SHP77 (cell line): ENCODE results near the gene MARK4.
"Not testable (repeated sequence)": the region's sequence is repeated elsewhere in the genome, so short reads cannot be mapped to it uniquely, and the experiment has no call there.

Experiments
- DNase-seq, 2 experiments: peaks; one replicate each; lab custom pipeline; 2025; lab: John Stamatoyannopoulos, UW

MARK4 gene

DNA sequence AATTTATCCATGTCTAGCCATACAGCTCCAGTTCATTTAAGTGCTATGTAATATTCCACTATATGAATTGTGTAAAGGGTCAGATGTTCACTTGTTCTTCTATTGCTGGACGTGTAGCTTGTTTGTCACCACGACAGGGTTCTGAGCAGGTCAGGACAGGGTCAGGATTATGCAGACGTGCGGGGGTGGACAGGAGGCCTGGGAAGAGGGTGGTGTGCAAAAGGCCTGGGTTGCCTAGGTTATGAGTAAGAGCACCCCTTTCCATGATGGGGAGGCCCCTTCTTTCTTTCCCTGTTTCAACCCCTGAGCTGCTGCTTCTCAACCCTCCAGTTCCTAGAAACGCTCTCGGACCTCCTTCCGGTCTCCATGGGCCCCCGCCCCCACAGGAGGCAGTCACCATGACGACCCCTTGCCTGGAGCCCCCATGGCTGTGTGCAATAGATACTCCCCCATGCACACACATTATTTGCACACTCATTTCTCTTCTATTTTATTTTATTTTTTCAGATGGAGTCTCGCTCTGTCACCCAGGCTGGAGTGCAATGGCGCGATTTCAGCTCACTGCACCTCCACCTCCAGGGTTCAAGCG, 7.8 kb upstream of the MARK4 start:
- no peak for DNase-seq

DNA sequence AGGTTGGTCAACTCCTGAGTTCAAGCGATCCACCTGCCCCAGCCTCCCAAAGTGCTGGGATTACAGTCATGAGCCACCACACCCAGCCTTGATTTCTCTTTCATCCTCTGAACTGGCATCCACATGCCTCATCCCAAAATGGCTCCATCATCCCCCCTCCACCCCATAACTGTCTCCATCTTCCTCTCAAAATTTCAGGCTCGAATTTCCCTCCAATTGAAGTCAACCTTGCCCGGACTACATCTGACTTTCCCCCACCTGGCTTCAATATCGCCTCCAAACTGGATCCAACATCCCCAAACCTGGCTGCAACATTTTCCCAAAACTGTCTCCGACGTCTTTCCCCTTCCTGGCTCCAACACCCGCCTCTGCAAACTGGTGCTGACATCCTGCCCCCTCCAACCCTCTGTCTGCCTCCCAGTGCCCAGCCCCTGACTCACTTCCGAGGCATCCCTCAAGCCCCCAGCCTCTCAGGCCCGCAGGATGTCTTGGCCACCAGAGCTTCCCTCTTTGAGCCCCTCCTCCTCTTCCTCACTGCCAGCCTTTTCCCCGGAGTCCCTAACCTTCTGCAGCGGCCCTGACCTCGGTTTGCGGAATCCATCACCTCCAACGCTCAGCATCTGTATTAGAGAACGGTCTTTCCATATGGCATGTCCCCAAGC, 6.8 kb upstream of the MARK4 start:
- DNase-seq = no peak

DNA sequence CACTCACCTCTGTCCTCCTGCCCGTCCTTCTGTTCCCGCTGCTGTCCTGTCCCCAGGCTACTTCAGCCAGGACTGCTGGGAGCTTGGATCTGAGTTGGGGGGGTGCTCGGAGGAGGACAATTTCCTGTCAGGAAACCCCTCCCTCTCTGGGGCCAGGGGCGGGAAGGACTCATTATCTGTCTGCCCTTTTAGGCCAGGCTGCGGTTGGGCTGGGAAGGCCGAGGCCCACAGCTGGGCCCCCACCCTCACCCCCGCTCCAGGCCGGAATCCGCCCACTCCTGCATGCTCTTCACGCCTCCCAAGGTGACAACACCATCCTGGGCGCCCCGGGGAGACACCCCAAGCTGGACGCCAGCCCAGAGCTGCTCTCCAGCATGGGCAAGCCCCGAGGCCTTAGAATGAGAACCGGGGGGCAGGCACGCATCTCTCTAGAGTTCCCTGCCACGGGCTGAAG, 5.7 kb upstream of the MARK4 start, which contains the start of gene EXOC3L2:
EXOC3L2 (minus strand) TSS at position 74 of the 454 bp plus-strand sequence. CDS start 6,362 bp downstream, outside the sequence.
- DNase-seq = no peak

DNA sequence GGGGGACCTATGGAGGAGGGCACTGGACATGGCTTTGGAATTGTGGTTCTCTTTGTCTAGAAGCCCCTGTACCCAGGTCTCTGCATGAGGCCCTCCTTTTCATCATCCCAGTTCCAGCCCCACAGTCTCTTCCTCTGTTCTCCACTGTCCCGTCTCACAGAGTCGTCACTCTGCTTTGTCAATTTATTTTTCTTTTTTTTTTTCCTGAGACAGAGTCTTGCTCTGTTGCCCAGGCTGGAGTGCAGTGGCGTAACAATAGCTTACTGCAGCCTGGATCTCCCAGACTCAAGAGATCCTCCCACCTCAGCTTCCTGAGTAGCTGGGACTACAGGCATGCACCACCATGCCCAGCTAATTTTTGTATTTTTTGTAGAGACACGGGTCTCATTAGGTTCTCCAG, 5.2 kb upstream of the MARK4 start:
- DNase-seq = no peak

DNA sequence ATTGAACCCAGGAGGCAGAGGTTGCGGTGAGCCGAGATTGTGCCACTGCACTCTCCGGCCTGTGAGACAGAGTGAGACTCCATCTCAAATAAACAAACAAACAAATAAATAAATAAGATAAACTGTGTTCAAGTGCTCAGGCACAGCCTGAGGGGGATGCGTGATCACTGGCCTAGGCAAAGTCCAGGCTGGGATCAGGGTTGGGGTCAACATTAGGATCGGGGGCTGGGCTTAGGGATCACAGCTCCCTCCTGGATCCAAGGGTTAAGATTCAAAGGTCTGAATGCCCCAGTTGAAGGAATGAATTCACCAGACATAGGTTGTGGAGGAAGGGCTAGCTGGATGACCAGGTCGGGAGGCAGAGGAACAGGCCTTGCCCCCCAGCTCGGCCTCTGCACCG, 3.9 kb upstream of the MARK4 start:
- DNase-seq = no peak

DNA sequence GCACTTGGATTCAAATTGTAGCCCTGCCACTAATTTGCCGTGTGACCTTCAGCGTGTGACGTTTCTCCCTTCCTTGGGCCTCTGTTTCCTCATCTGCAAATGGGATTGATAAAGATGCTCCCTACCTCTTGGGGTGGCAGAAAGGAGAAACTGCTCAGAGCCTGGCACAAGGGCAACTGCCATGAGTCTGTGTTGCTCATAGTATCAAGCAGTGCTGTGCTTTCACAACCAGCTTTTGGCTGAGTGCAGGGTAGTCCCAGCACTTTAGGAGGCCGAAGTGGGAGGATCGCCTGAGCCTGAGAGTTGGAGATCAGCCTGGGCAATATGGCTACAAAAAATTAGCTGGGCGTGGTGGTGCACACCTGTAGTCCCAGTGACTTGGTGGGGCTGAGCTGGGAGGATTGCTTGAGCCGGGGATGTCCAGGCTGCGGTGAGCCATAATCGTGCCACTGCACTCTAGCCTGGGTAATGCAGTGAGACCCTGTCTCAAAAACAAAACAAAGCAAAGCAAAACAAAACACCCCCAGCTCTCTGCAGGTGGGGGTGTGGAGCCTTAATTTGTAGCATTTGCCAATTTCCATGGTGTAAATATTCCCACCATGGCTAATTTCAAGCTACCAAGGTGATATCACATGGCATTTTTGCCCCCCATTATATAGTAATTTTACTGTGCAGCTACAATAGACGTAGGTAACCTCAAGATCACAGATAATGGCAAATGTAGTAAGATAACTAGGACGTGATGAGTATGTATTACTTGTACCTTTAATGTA, 1.6 kb upstream of the MARK4 start:
- no peak for DNase-seq

DNA sequence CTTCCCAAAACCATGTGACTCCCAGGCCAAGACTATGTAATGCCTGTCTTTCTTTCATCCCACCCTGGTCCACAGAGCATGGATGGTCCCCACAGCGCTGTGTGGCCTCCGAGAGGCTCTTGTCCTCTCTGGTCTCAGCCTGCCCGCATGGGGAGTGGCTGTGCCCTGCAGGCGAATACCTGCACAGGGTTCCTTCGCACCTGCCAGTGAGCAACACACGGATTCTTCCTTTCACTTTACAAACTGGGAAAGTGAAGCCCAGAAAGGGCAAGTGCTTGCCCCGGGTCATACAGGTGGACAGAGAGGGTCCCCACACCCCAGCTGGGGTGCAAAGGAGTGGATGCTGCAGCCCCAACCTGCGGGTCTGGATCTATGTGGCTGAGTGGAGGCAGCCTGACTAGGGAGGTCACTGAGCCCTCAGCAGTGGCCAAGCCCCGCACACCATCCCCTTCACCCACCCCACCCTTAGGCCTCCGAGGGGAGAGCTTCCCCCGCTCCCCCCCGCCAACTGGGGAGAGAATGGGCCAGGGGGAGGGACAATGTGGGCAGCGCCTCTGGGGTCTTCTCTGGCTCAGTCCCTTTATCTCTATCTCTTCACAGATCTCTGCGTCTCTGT, 747 bp upstream of the MARK4 start:
- no peak for DNase-seq

DNA sequence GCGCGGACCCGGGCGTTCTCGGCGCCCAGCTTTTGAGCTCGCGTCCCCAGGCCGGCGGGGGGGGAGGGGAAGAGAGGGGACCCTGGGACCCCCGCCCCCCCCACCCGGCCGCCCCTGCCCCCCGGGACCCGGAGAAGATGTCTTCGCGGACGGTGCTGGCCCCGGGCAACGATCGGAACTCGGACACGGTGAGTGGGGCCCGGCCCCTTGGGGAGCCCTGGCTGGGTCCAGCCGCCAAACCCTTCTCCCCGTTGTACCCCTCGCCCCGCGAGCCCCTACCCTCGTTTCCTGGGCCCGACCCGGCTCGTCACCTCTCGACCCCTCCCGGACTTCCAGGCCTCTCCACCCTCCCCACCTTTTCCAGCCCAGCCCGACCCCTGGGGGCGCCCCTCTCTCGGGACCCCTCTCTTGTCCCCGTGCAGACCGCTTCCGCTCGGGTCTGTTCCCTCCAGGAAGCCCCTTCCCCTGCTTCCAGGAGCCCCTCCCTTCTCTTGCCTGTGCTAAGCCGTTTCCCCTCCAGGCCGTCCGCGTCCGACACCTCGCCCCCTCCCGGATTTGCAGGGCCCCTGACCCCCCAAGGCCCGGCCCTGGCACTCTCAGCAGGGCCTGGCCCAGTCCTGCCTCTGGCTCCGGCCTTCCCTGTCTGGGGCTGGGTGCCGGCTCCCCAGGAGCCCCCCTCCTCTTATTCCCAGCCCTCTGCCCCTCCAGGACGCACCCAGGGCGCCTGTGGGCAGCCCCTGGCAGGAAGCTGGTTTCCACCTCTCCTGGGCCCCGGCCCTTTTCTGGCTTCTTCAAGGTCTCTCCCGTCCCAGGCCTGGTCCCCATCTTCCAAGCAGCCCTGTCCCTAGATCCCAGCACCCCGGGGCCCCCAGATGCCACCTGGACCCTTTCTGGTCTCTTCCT, 632 bp downstream of the MARK4 start:
- peak in 1 of 2 experiments; percentile 1 for DNase-seq

DNA sequence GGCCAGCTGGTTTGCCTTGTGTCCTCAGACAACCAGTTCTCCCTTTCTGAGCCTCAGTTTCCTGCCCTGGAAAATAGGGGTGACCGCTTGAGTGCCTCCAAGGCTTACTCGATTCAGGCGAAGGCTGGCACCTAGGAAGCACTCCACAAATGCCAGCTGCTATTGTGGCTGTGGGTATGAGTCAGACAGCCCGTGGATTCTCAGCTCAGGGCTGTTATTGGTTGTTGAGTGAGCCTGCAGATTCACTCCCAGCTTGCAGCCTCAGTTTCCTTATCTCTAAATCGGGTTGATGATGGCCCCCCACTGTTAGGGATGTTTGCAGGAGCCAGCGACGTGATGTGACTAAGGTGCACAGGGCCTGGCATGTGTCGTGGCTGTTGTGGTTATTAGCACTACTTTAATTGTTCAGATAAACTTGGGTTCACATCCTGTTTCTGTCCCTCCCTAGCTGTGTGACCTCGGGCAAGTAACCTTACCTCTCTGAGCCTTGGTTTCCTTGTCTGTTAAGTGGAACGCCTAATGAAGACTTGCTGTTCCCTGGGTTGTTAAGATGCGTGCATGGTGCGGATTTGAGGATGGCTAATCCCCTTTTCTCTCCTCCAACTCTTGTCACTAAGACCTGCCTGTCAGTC, 2.4 kb downstream of the MARK4 start:
- DNase-seq = no peak

DNA sequence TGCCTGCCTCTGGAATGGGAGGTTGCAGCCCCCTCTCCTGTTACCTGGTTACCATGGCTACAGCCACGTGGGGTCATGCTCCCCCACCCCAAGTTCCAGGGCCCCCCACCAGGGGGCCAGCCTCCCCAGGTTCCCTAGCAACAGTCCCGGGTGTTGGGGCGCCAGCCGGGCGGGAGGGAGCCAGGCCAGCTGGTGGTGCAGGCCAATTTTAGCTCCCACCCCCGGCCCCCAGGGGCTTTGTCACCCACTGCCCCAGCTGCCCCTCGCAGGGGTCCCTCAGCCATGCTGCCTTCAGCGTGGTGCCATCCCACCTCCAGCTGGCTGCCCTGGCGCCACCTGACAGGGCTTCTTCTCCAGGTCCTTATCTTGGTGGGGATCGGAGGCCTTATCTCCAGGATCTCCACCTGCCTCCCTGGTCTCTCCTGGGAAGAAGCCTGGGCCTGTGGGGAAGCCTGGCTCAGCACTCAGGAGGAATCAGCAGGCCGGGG, 3.0 kb downstream of the MARK4 start:
- no peak for DNase-seq

DNA sequence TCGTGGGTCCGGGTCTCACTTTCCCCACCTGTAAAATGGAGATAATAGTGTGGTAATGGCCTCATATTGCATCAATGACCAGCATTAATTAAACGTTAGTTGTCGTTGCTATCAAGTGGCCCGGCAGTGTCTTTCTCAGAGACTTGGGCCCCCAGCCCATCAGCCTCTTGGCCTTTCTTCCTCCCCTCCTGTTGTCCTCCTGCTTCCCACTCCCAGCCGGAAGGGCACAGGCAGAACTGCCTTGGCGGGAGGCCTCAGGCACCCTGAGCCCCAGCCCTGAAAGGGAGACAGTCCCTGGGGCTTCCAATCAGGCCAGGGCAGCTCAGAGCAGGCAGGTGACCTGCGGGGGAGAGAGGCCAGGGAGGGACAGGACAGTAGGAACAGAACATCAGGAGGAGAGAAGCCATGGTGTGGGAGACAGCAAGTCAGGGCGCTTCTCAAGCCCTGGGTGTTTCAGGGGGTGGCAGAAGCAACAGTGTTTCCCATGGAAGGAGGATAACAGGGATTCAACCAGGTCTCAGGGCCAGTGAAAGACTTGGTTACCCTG, 4.6 kb downstream of the MARK4 start:
- no peak for DNase-seq

DNA sequence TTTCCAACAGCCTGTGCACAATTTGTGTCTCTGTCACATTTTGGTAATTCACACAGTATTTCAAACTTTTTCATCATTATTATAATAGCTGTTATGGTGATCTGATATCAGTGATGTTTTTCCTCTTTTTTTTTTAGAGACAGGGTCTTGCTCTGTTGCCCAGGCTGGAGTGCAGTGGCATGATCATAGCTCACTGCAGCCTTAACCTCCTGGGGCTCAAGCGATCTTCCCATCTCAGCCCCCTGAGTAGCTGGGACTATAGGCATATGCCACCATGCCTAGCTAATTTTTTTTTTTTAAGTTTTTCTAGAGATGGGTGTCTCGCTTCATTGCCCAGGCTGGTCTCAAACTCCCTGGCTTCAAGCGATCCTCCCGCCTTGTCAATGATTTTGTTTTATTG, 5.8 kb downstream of the MARK4 start:
- no peak for DNase-seq

DNA sequence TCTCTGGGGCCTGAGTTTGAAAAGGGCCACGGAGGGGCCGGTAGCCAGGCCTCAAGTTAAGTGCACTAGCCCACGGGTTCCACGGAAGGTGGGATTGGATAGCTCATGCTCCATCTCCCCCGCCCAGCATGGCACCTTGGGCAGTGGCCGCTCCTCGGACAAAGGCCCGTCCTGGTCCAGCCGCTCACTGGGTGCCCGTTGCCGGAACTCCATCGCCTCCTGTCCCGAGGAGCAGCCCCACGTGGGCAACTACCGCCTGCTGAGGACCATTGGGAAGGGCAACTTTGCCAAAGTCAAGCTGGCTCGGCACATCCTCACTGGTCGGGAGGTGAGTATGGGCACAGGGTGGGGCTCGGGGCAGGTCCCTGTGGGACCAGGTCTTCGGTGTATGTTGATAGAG, 7.8 kb downstream of the MARK4 start:
- no peak for DNase-seq

DNA sequence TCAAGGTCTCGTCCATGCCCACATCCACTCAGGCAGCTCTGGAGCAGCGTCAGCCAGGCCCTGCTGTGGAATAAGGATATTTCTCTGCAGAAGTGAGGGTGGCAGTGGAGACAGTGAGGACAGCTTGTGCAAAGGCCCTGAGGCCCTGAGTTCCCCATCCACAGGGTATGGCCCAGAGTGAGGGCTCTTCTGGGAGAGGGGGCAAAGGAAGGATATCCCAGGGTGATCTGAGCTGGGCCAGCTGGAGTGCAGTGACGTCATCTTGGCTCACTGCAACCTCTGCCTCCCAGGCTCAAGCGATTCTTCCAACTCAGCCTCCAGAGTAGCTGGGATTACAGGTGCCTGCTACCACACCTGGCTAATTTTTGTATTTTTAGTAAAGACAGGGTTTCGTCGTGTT, 11.5 kb downstream of the MARK4 start:
- DNase-seq = no peak

DNA sequence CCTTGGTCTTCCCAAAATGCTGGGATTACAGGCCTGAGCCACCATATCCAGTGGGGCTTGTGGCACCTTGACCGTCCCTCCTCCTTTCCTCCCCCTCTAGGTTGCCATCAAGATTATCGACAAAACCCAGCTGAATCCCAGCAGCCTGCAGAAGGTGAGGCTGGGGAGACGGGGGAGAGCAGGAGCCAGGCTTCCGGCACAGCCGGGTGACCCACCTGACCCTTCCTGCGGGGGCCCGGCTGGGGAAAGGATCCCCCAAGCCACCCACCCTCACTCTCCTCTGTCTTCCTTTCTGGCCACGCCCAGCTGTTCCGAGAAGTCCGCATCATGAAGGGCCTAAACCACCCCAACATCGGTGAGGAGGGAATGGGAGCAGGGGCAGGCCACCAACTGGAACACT, 11.9 kb downstream of the MARK4 start:
- no peak for DNase-seq

DNA sequence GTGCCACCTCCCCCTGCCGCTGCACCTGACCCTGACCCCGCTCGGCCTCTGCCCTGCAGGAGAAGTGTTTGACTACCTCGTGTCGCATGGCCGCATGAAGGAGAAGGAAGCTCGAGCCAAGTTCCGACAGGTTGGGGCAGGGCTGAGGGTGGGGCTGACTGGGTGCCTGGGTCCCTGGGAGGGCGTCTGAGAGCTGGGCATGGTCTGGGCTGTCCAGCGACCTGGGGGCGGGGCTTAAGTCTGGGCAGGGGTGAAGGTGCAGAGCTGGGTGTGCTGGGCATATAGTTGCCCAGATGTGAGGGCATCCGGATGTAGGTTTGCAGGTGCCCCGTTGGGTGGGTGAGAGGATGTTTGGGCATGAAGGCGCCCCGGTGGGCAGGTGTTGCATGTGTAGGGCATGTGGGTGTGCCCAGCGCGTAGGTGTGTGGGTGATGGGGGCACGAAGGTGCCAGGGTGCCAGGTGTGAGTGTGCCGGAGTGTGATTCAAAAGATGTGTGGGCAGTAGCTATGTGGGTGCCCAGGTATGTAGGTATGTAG, 13.8 kb downstream of the MARK4 start:
- no peak for DNase-seq

DNA sequence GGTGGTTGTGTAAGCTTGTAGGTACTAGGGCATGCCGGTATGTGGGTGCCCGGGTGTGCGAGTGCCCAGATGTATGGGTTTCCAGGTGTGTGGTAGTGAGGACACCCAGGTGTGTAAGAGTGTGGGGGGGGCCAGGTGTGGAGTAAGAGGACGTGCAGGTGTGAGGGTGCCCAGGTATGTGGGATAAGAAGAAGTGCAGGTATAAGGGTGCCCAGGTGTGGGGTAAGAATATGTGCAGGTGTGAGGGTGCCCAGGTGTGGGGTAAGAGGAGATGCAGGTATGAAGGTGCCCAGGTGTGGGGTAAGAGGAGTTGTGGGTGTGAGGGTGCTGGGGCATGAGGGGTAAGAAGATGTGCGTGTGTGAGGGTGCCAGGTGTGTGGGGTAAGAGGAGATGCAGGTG, 14.3 kb downstream of the MARK4 start:
- DNase-seq = no peak

DNA sequence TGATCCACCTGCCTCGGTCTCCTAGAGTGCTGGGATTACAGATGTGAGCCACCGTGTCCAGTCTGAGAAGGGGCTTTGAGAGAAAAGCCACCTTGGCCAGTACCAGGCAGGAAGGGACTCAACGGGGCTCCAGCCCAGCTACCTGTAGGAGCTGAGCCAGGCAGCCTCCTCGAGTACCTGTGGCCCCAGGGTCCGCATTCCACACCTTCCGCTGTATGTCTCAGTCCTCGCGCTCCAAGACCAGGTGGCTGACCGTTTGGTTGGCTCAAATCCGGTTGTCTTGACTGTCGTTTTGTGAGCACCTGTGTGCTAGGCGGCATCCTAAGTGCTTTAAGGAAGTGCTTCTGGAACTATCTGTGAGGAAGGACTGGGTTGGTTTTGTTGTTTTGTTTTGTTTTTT, 16.2 kb downstream of the MARK4 start:
- no peak for DNase-seq

DNA sequence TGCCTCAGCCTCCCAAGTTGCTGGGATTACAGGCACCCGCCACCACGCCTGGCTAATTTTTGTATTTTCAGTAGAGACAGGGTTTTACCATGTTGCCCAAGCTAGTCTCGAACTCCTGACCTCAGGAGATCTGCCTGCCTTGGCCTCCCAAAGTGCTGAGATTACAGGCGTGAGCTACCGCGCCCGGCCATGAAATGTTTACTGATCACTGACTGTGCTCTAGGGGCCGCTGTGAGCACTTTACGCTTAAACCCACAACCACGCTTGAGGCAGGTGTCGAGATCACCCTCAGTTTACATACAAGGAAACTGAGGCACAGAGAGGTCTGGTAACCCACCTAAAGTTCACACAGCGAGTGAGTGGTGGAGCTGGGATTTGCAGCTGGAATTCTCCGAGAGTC, 18.9 kb downstream of the MARK4 start:
- not testable (repeated sequence) for DNase-seq

DNA sequence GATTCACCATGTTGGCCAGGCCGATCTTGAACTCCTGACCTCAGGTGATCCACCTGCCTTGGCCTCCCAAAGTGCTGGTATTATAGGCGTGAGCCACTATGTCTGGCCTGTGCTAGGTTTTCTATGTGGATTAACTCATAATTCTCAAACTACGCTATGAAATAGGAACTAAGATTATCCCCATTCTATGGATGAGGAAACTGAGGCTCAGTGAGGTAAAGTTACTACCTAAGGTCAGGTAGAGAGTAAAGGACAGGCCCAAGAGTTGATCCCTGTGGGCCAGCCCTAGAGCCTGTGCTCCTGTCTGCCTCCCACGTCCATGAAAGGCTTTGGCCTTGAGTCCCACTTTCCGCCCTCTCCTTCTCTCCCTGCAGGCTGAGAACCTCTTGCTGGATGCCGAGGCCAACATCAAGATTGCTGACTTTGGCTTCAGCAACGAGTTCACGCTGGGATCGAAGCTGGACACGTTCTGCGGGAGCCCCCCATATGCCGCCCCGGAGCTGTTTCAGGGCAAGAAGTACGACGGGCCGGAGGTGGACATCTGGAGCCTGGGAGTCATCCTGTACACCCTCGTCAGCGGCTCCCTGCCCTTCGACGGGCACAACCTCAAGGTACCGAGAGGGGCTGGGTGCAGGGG, 20.1 kb downstream of the MARK4 start:
- no peak for DNase-seq
